Measurements from ENCODE around the gene OCA2. TPM values are rescaled to one million over a fixed set of nuclear protein-coding genes. Genes with fewer than 3 reads are reported as not detected.
A peak's percentile ranks its signal among the peaks of the same experiment; 100 is the strongest.

OCA2 gene
- polyA plus RNA-seq, 1 donor from 2014 or later = not detected

- Mint-ChIP-seq H3K27me3 (no peaks in the 10 kb centered on the region), H3K27ac (no peak overlapping the region), H3K4me1 (no peaks in the 10 kb centered on the region), H3K4me3 (peak overlapping the region in 1 of 4 donors; percentile 25), H3K9me3 (peaks cover 2 to 18% (median 2%) of the 10 kb centered on the region in 3 donors), H3K36me3 (peaks cover 2% of the 10 kb centered on the region)
Observed at GRCh38 chr15:27817258-27817657, 281.9 kb downstream of the OCA2 start.

DNA sequence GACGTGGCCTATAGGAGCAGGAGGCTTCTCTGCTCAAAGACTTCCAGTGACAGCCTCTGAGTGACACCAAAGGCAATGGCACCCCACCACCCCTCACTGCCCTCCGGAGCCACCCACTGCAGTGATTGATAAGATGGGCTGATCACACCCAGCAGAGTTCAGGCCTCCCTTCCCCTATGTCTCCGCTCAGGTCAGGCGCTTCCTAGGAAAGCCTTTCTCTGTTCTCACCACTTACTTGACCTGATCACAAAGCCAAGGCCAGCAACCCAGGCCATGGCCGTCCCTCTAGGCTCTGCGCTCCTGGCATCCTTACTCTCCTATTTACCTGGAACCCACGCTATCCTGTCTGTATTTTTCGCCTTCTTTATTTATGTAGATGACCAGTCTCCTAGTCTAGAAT, 282.3 kb downstream of the OCA2 start:
- no peaks in the 10 kb centered on the region for H3K4me1 Mint-ChIP-seq
- H3K27ac Mint-ChIP-seq = no peak overlapping the region
- H3K36me3 Mint-ChIP-seq = peaks cover 2% of the 10 kb centered on the region
- H3K27me3 Mint-ChIP-seq = no peaks in the 10 kb centered on the region
- peak overlapping the region in 1 of 4 donors; percentile 25 for H3K4me3 Mint-ChIP-seq
- peaks cover 2 to 16% (median 2%) of the 10 kb centered on the region in 3 donors for H3K9me3 Mint-ChIP-seq

GRCh38 chr15:27815035-27815434, 284.1 kb downstream of the OCA2 start:
- Mint-ChIP-seq H3K27ac (no peak overlapping the region), H3K36me3 (no peaks in the 10 kb centered on the region), H3K9me3 (peaks cover 4 to 12% (median 6%) of the 10 kb centered on the region in 3 donors), H3K4me3 (no peak overlapping the region), H3K27me3 (no peaks in the 10 kb centered on the region), H3K4me1 (no peaks in the 10 kb centered on the region)

DNA sequence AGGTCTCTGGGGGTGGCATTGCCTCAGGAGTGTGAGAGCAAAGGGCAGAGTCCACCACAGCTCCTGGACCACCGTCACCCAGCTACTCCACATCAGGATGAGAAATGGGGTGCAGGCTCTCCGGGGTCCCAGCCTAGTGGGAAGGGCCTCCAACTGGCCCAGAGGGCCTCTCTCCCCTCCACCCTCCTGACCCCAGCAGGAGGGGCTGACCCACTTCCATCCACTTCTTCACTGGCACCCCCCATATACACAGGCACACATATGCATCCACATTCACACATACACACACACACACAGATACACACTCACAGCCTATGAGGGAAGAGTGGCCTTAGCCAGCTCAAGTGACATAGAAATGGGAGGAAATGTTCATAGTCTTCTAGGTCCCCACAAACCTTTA, 286.0 kb downstream of the OCA2 start:
- Mint-ChIP-seq H3K27ac (no peak overlapping the region), H3K4me1 (no peaks in the 10 kb centered on the region), H3K9me3 (peaks cover 5 to 12% (median 8%) of the 10 kb centered on the region in 3 donors), H3K36me3 (no peaks in the 10 kb centered on the region), H3K27me3 (no peaks in the 10 kb centered on the region), H3K4me3 (no peak overlapping the region)

DNA sequence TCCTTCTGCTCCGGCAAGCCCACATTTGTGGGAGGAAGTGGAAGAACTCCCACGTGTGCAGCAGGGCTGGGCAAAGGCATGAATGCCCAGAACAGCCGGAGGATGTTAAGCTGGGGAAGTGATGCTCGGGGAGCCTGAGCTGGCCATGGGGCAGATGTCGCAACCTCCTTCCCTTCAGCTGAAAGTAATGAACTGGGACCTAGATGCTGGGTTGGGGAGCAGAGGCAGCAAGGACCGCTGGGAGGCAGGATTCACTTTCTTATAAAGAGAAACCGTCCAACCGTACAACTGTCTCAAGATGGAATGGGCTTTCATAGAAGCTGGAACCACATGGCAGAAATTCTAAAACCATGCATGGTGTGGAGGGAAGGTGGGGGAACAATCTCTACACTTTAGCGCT, 290.9 kb downstream of the OCA2 start:
- Mint-ChIP-seq H3K27me3 (peaks cover 3% of the 10 kb centered on the region), H3K4me3 (no peak overlapping the region), H3K27ac (no peak overlapping the region), H3K36me3 (no peaks in the 10 kb centered on the region), H3K4me1 (no peaks in the 10 kb centered on the region), H3K9me3 (peaks cover 0 to 15% (median 8%) of the 10 kb centered on the region in 3 donors)

DNA sequence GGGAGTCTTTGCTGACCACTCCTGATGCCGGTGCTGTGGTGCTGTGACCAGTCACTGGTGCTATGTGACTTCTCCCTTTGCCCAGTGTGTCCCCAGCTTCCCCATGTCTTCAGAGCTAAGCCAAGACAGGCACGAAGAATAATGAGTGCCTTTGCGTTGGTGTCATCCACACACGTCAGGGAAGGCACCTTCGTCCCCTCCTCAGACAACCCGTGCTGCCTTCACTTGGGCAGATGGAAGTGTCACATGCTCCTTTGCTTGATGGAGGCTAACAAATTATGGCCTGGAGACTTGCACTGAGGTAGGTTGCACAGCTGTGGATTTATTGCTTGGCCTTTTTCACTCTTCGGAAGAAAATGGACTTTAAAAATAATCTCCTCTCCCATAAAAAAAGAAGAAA, 291.8 kb downstream of the OCA2 start:
- peaks cover 3% of the 10 kb centered on the region for H3K27me3 Mint-ChIP-seq
- no peaks in the 10 kb centered on the region for H3K36me3 Mint-ChIP-seq
- H3K9me3 Mint-ChIP-seq = peaks cover 0 to 17% (median 10%) of the 10 kb centered on the region in 3 donors
- H3K4me3 Mint-ChIP-seq = no peak overlapping the region
- H3K4me1 Mint-ChIP-seq = no peaks in the 10 kb centered on the region
- no peak overlapping the region for H3K27ac Mint-ChIP-seq

DNA sequence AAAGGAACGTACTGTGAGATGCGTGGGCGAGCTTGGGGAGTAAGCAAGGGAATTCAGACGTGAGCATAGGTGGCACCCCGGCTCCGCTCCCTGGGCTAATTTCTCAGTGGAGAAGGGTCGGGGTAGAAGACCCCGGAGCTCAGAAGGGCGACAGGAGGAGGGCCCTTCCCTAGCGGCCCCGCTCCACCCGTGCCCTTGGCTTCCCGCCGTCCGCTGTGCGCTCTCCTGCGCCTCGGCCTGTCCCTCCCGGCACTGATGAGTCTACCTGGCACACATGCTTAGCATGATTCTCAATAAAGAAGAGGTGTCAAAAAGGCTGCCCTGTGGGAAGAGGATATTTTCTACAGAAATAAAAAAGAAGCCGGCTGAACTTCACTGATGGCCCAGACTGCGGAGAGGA, 292.7 kb downstream of the OCA2 start:
- no peaks in the 10 kb centered on the region for H3K4me1 Mint-ChIP-seq
- no peaks in the 10 kb centered on the region for H3K36me3 Mint-ChIP-seq
- H3K27ac Mint-ChIP-seq = no peak overlapping the region
- peaks cover 0 to 17% (median 10%) of the 10 kb centered on the region in 3 donors for H3K9me3 Mint-ChIP-seq
- H3K27me3 Mint-ChIP-seq = peaks cover 3% of the 10 kb centered on the region
- H3K4me3 Mint-ChIP-seq = no peak overlapping the region

GRCh38 chr15:27805261-27806220, 293.6 kb downstream of the OCA2 start:
- peaks cover 0 to 18% (median 10%) of the 10 kb centered on the region in 3 donors for H3K9me3 Mint-ChIP-seq
- H3K27me3 Mint-ChIP-seq = peaks cover 3% of the 10 kb centered on the region
- H3K4me3 Mint-ChIP-seq = no peak overlapping the region
- no peaks in the 10 kb centered on the region for H3K36me3 Mint-ChIP-seq
- no peaks in the 10 kb centered on the region for H3K4me1 Mint-ChIP-seq
- no peak overlapping the region for H3K27ac Mint-ChIP-seq

DNA sequence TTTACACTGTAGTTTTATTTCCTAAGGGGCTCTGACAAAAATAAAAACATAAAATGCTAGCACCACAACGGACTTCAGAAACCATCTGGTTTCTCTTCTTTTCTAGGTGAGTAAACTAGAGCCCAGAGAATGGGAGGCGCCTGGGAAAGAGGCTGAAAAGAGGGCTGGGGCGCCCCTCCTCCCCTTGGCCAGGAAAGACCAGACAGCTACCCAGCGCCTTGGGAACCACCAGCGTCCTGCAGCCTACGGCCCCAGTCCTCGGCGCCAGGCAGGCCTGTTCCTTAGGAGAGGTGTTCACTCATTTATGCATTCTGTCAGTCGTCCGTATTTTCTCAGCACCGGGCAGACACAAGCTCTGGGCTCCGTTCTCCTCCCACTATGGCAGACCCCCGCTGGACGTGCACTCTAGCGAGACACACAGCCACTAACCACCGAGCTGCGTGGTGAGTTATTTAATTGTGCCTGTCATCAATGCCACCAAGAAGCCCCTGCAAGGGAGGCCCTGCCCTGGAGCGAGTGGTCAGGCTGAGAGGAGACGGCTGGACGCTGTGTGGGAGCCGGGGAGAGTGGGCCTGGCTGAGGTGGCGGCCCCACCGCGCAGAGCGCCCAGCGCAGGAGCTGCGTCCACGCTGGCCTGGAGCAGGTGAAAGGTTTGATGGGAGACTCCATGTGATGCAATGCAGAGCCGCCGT, 294.4 kb downstream of the OCA2 start:
- Mint-ChIP-seq H3K4me3 (no peak overlapping the region), H3K9me3 (peaks cover 0 to 15% (median 9%) of the 10 kb centered on the region in 3 donors), H3K36me3 (no peaks in the 10 kb centered on the region), H3K4me1 (no peaks in the 10 kb centered on the region), H3K27ac (no peak overlapping the region), H3K27me3 (peaks cover 3% of the 10 kb centered on the region)

DNA sequence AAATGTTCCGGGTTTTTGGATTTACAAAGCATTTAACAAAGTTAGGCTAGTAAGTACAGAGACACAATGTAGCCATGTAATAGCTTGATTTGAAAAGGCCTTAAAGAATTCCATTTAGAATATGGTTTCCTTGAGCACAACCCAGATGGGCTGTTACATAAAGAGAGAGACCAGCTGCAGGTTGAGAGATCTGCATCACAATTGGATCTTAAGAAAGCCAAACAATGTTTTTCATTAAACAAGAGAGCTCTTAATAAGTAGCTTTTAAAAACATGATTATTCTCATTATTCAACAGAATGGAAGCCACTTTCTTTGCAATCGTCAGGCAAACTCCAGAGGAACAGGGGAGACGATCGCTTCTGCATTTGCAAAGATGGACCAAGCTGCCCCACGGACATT, 300.3 kb downstream of the OCA2 start:
- Mint-ChIP-seq H3K27ac (no peak overlapping the region), H3K36me3 (no peaks in the 10 kb centered on the region), H3K4me3 (no peak overlapping the region), H3K27me3 (no peaks in the 10 kb centered on the region), H3K9me3 (peaks cover 3 to 6% (median 6%) of the 10 kb centered on the region in 3 donors), H3K4me1 (no peaks in the 10 kb centered on the region)

GRCh38 chr15:27797765-27798164, 301.4 kb downstream of the OCA2 start:
- no peaks in the 10 kb centered on the region for H3K4me1 Mint-ChIP-seq
- no peak overlapping the region for H3K4me3 Mint-ChIP-seq
- H3K27me3 Mint-ChIP-seq = no peaks in the 10 kb centered on the region
- no peaks in the 10 kb centered on the region for H3K36me3 Mint-ChIP-seq
- peaks cover 2 to 3% (median 3%) of the 10 kb centered on the region in 3 donors for H3K9me3 Mint-ChIP-seq
- no peak overlapping the region for H3K27ac Mint-ChIP-seq

- Mint-ChIP-seq H3K36me3 (no peaks in the 10 kb centered on the region), H3K4me1 (no peaks in the 10 kb centered on the region), H3K9me3 (peaks cover 2 to 10% (median 3%) of the 10 kb centered on the region in 3 donors), H3K27ac (peak overlapping the region in 1 of 3 donors; percentile 23), H3K4me3 (no peak overlapping the region), H3K27me3 (no peaks in the 10 kb centered on the region)
Observed at GRCh38 chr15:27796405-27797320, 302.5 kb downstream of the OCA2 start.

DNA sequence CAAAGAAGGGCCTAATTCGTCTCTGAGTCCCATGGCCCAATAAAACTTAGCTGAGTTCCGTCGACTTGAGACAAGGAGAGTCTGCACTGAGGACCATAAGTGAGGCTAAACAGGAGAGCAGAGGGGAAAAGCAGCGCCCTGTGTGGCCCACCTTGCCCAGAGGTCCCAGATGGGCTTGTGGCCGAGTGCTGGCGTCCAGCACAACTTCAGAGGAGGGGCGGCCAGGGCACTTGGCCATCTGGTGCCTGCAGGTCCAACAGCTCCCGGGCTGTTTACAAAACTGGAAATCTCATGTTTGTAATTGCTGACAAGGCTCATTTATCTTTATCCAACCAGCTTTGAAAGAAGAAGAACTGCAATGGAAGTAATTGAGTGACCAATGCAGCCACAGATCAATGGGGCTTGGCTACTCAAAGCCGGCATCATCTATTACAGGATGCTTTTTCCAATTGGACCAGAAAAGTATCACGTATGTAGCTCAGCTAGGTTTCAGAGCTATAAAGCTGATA, 306.3 kb downstream of the OCA2 start:
- Mint-ChIP-seq H3K36me3 (no peaks in the 10 kb centered on the region), H3K27me3 (no peaks in the 10 kb centered on the region), H3K4me3 (no peak overlapping the region), H3K9me3 (peaks cover 0 to 8% (median 3%) of the 10 kb centered on the region in 3 donors), H3K4me1 (no peaks in the 10 kb centered on the region), H3K27ac (no peak overlapping the region)

DNA sequence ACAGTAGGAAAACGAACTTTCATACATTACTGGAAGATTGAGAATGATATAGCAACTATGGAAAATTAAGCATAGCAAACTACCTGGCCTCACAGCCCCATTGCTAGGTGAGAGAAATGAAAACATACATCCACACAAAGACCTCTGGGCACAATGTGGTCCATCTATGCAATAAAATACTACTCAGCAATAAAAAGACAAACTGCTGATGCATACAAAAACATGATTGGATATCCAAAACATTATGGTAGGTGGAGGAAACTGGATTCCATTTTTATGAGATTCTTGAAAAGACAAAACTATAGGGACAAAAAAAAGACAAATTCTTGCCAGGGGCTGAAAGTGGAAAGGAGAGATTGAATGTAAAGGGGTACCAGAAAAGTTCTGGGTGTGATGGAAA, 308.8 kb downstream of the OCA2 start:
- Mint-ChIP-seq H3K27ac (no peak overlapping the region), H3K27me3 (no peaks in the 10 kb centered on the region), H3K4me1 (no peaks in the 10 kb centered on the region), H3K9me3 (peaks cover 0 to 8% (median 2%) of the 10 kb centered on the region in 3 donors), H3K36me3 (no peaks in the 10 kb centered on the region), H3K4me3 (no peak overlapping the region)

Measured in IgD-negative memory B cell (primary cell).